ENCODE measurements around the gene KIR2DL4.
"Not testable (repeated sequence)": the region's sequence is repeated elsewhere in the genome, so short reads cannot be mapped to it uniquely, and the experiment has no call there.

The KIR2DL4 gene

DNA sequence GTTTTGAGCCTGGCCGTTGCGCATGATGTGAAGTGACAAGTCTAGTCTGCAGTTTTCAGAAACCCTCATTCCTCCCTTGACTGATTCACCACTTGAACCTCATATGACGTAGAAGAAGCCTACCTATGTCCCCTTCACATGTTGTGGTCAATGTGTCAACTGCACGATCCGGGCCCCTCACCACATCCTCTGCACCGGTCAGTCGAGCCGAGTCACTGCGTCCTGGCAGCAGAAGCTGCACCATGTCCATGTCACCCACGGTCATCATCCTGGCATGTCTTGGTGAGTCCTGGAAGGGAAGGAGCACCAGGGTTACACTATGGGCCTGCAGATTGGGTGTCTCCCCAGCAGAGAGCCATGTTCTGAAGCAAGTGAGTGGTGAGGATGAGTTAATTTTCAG is at the start of gene KIR2DL4:
KIR2DL4 (plus strand) TSS at position 201 of the 400 bp plus-strand sequence; CDS start at position 243, 42 bp downstream.
- DNase-seq (ENCODE audit: low read depth in 3 of 3): no peak

DNA sequence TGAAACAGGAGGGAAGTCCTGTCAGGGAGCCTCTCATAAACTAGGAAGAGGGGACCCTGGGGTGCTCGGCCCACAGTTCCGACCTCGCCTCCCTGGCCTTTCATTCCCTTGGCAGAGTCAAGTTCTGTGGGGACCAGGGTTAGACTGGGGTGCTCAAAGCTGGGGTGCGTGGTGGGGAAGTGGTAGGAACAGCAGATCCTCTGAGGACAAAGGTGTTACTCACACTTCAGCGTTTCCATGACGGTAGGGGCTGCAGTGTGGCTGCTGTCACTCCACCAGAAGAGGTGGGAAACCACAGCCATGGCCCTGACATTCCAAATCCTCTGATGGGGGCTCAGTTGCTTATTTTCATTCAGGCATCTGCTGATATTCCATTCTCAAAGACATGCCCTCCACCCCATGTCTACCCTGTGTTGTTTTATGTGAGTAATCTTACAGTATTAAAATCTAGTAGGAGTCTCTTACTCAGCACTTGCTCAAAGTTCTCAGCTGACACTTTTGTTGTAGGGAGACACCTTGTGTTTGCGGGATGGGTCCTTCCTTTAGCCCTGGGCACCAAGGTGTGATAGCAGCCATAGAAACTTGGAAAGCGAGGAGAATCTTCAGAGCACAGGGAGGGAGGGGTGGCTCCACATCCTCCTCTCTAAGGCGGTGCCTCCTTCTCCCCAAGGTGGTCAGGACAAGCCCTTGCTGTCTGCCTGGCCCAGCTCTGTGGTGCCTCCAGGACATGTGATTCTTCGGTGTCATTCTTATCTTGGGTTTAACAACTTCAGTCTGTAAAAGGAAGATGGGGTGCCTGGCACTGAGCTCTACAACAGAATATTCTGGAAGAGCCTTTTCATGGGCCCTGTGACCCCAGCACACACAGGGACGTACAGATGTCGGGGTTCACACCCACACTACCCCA is 47.0 kb upstream of the KIR2DL4 start:
- not testable (repeated sequence) for DNase-seq (ENCODE audit: low read depth in 3 of 3)

DNA sequence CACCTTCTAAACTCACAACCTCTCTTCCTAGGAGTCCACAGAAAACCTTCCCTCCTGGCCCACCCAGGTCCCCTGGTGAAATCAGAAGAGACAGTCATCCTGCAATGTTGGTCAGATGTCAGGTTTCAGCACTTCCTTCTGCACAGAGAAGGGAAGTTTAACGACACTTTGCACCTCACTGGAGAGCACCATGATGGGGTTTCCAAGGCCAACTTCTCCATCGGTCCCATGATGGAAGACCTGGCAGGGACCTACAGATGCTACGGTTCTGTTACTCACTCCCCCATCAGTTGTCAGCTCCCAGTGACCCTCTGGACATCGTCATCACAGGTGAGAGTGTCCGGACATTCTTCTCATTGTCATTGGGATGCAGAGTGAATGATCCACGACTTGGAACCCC is 44.8 kb upstream of the KIR2DL4 start:
- not testable (repeated sequence) for DNase-seq (ENCODE audit: low read depth in 3 of 3)

DNA sequence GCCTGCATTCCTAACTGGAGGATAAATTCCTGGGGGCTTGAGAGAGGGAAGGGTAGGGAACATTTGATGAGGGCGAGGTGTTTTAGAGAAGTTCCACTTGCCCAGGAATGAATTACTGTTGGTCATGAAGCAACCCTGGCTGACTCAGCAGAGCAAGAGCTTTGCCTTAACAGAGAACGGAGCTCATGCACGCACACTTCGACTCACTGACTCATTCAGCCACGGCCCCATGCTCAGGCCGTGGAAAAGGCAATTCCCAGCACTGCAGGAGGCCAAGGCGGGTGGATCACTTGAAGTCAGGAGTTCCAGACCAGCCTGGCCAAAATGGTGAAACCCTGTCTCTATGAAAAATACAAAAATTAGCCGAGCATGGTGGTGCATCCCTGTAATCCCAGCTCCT is 39.2 kb upstream of the KIR2DL4 start:
- not testable (repeated sequence) for DNase-seq (ENCODE audit: low read depth in 3 of 3)

DNA sequence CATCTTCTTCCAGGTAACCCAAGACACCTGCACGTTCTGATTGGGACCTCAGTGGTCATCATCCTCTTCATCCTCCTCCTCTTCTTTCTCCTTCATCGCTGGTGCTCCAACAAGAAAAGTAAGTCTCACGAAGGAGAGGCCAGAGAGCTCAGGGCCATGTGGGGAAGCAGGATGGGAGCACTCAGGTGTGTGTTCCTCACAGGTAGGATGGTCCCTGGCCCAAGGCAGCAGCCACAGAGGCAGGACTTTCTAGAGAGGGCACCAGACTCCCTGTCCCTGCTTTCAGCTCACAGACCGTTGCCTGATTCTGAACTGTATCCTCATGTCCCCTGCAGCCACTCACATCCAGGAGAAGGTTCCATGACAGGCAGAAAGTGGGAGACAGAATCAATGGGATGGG is 36.9 kb upstream of the KIR2DL4 start:
- DNase-seq (ENCODE audit: low read depth in 3 of 3): not testable (repeated sequence)

DNA sequence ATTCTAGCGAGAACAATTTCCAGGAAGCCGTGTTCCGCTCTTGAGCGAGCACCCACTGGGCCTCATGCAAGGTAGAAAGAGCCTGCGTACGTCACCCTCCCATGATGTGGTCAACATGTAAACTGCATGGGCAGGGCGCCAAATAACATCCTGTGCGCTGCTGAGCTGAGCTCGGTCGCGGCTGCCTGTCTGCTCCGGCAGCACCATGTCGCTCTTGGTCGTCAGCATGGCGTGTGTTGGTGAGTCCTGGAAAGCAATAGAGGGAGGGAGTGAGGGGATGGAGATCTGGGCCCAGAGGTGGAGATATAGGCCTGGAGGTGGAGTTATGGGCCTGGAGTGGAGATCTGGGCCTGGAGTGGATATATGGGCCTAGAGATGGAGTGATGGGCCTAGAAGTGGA is 33.8 kb upstream of the KIR2DL4 start, which contains the start of gene KIR2DL1:
KIR2DL1 (plus strand) TSS at position 148 of the 400 bp plus-strand sequence; CDS start at position 206, 58 bp downstream.
- not testable (repeated sequence) for DNase-seq (ENCODE audit: low read depth in 3 of 3)

DNA sequence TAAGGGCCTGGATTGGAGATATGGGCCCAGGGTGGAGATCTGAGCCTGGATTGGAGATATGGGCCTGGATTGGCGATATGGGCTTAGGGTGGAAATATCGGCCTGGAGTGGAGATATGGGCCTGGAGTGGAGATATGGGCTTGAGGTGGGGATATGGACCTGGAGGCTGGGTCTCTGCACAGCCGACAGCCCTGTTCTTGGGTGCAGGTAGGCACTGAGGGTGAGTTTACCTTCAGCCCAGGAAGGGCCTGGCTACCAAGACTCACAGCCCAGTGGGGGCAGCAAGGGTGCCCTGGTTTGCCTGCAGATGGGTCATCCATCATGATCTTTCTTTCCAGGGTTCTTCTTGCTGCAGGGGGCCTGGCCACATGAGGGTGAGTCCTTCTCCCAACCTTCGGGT is 32.9 kb upstream of the KIR2DL4 start:
- DNase-seq (ENCODE audit: low read depth in 3 of 3): not testable (repeated sequence)

DNA sequence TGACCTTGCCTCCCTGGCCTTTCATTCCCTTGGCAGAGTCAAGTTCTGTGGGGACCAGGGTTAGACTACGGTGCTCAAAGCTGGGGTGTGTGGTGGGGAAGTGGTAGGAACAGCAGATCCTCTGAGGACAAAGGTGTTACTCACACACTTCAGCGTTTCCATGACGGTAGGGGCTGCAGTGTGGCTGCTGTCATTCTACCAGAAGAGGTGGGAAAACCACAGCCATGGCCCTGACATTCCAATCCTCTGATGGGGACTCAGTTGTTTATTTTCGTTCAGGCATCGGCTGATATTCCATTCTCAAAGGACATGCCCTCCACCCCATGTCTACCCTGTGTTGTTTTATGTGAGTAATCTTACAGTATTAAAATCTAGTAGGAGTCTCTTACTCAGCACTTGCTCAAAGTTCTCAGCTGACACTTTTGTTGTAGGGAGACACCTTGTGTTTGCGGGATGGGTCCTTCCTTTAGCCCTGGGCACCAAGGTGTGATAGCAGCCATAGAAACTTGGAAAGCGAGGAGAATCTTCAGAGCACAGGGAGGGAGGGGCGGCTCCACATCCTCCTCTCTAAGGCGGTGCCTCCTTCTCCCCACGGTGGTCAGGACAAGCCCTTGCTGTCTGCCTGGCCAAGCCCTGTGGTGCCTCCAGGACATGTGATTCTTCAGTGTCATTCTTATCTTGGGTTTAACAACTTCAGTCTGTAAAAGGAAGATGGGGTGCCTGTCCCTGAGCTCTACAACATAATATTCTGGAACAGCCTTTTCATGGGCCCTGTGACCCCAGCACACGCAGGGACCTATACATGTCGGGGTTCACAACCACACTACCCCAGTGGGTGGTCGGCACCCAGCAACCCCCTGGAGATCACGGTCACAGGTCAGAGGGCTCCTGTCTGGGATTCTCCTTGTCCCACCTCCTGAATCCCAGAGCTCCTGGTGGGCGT is 32.1 kb upstream of the KIR2DL4 start:
- DNase-seq (ENCODE audit: low read depth in 3 of 3): not testable (repeated sequence)

DNA sequence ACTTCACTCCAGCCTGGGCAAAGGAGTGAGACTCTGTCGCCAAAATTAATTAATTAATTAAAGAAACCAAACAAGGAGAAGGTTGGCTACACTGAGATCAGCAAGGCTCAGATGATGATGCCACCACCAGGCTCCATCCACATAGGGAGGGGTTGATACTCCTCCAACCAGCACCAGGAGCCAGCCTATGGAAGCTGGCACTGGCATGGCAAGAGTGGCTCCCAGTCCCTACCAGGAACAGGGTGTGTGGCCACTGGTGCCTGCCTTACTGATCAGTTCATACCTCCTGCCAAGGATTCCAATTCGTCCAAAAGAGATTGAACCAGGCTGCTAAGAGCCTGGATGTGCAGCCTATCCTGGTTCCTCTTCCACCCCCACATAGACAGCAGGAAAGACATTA is 30.7 kb upstream of the KIR2DL4 start:
- not testable (repeated sequence) for DNase-seq (ENCODE audit: low read depth in 3 of 3)

DNA sequence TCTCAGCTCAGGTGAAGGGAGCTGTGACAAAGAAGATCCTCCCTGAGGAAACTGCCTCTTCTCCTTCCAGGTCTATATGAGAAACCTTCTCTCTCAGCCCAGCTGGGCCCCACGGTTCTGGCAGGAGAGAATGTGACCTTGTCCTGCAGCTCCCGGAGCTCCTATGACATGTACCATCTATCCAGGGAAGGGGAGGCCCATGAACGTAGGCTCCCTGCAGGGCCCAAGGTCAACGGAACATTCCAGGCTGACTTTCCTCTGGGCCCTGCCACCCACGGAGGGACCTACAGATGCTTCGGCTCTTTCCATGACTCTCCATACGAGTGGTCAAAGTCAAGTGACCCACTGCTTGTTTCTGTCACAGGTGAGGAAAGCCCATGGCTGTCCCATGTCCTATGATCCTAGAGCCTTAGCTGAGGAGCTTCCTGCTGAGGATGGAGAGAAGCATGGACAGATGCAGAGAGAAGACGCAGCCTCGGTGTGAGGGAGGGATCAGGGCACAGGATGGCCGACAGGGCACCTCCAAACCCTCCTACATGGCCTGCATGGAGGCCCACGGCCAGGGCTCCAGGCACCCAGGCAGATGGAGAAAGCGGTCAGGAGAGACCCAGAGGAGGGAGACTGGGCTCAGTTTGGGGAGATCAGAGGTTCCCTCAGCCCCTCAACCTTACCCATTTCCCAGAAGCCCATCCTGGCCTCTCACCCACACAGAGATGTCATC is 28.2 kb upstream of the KIR2DL4 start:
- DNase-seq (ENCODE audit: low read depth in 3 of 3): not testable (repeated sequence)

DNA sequence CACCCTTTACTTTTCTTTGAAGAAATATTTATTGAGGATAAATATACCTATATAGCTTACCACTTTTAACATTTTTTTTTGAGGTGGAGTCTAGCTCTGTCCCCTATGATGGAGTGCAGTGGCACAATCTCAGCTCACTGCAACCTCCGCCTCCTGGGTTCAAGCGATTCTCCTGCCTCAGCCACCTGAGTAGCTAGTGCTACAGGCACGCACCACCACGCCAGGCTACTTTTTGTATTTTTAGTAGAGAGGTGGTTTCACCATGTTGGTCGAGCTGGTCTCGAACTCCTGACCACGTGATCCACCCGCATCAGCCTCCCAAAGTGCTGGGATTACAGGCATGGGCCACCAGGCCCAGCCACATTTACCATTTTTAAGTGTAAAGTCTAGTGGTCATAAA is 27.6 kb upstream of the KIR2DL4 start:
- not testable (repeated sequence) for DNase-seq (ENCODE audit: low read depth in 3 of 3)

DNA sequence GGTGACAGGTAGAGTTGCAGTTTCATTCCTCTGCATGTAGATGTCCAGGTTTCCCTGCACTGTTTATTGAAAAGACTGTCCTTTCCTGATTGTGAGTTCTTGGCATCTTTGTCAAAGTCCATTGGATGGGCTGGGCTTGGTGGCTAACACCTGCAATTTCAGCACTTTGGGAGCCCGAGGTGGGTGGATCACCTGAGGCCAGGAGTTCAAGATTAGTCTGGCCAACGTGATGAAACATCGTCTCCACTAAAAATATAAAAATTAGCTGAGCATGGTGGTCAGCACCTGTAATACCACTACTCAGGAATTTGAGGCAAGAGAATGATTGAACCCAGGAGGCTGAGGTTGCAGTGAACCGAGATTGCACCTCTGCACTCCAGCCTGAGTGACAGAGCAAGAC is 25.6 kb upstream of the KIR2DL4 start:
- not testable (repeated sequence) for DNase-seq (ENCODE audit: low read depth in 3 of 3)

DNA sequence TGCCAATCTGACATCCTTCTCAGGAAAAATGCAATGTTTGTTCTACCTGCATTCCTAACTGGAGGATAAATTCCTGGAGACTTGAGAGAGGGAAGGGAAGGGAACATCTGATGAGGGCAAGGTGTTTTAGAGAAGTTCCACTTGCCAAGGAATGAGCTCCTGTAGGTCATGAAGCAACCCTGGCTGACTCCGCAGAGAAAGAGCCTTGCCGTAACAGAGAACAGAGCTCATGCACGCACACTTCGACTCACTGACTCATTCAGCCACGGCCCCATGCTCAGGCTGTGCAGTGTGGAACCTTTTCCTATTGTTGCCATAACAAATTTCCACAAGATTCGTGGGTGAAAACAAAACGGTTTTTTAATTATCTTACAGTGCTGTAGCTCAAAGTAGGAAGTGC is 24.5 kb upstream of the KIR2DL4 start:
- not testable (repeated sequence) for DNase-seq (ENCODE audit: low read depth in 3 of 3)

DNA sequence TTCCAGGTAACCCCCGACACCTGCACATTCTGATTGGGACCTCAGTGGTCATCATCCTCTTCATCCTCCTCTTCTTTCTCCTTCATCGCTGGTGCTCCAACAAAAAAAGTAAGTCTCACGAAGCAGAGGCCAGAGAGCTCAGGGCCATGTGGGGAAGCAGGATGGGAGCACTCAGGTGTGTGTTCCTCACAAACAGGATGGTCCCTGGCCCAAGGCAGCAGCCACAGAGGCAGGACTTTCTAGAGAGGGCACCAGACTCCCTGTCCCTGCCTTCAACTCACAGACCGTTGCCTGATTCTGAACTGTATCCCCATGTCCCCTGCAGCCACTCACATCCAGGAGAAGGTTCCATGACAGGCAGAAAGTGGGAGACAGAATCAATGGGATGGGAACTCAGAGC is 20.5 kb upstream of the KIR2DL4 start:
- not testable (repeated sequence) for DNase-seq (ENCODE audit: low read depth in 3 of 3)

DNA sequence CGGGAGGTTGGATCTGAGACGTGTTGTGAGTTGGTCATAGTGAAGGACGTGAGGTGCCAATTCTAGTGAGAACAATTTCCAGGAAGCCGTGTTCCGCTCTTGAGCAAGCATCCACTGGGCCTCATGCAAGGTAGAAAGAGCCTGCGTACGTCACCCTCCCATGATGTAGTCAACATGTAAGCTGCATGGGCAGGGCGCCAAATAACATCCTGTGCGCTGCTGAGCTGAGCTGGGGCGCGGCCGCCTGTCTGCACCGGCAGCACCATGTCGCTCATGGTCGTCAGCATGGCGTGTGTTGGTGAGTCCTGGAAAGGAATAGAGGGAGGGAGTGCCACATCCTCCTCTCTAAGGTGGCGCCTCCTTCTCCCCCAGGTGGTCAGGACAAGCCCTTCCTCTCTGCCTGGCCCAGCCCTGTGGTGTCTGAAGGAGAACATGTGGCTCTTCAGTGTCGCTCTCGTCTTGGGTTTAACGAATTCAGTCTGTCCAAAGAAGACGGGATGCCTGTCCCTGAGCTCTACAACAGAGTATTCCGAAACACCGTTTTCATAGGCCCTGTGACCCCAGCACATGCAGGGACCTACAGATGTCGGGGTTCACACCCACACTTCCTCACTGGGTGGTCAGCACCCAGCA is 17.2 kb upstream of the KIR2DL4 start:
- not testable (repeated sequence) for DNase-seq (ENCODE audit: low read depth in 3 of 3)

DNA sequence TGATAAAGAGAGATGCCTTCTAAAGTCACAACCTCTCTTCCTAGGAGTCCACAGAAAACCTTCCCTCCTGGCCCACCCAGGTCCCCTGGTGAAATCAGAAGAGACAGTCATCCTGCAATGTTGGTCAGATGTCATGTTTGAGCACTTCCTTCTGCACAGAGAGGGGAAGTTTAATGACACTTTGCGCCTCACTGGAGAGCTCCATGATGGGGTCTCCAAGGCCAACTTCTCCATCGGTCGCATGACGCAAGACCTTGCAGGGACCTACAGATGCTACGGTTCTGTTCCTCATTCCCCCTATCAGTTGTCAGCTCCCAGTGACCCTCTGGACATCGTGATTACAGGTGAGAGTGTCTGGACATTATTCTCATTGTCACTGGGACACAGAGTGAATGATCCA is 15.3 kb upstream of the KIR2DL4 start:
- not testable (repeated sequence) for DNase-seq (ENCODE audit: low read depth in 3 of 3)

DNA sequence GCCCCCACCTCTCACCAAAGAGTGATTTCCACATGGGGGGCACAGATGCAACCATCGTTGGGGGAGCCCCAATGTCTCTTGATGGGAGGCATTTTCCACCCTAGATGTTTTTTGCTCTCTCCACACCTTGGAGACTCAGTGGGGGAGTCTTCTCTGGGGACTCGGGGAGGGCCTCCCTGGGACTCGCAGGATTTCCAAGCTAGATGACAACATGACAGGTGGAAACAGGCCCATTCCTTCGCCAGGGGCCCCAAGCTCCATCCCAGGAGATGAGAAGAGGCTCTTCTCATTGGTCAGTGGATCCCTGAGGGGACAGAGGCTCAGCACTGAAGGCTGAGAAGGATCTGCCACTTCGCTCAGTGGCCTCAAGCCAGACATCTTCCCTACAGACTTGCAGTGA is 12.7 kb upstream of the KIR2DL4 start:
- DNase-seq (ENCODE audit: low read depth in 3 of 3): no peak

DNA sequence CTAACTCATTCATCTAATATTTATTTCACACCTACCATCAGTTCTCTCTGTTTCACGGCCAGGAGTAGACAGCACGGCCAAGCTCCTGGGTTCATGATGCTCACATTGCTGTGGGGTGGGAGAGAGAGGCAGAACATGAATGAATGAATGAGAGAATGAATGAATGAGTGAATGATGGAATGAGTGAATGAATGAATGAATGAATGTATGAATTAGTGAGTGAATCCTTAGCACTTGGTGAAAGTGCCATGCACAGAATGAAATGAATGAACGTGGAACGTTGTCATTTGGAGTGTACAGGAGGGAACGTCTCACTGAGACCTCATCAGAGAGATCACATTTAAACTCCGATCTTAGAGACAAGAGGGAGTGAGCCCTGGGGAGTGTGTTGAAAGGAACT is 11.9 kb upstream of the KIR2DL4 start:
- no peak for DNase-seq (ENCODE audit: low read depth in 3 of 3)

DNA sequence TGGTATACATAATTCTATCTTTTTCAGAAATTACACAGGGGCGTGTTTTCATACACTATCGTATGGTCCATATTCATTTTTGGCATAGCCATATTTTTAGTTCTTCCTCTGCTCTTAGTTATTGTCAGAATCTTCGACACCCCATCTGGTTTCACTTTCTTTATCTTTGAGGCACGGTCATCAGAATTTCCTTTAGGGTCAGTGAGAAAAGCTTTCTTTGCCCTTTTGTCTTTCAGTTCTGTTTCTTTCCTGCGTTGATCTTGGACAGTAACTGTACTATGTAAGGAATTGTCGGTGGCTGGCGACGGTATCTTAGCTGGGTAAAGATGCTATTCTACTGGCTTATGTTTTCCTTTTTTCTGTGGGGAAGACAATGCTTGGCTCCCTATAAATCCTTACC is 10.6 kb upstream of the KIR2DL4 start:
- DNase-seq (ENCODE audit: low read depth in 3 of 3): no peak

DNA sequence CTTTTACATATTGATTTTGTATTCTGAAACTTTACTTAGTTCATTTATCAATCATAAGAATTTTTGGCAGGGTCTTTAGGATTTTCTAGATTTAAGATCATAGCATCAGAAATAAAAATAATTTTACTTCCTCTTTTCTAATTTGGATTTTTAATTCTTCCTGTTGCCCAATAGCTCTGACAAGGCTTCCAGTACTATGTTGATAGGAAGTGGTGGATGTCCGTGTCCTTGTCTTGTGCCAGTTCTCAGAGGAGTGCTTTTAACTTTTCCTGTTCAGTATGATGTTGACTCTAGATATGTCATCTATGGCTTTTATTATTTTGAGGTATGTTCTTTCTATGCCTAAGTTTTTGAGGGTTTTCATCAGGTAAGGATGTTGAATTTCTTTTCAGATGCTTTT is 7.7 kb upstream of the KIR2DL4 start:
- no peak for DNase-seq (ENCODE audit: low read depth in 3 of 3)

DNA sequence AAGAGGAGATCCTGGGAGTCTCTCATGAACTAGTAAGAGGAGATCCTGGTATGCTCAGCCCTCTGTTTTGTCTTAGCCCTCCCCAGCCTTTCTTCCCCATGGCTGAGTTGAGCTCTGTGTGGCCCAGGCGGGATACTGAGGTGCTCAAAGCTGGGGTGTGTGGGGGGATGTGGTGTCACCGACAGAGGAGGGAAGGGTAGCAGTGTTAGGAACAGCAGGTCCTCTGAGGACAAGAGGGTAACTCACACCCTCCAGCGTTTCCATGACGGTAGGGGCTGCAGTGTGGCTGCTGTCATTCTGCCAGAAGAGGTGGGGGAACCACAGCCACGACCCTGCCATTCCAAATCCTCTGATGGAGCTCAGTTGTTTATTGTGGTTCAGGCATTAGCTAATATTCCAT is 691 bp downstream of the KIR2DL4 start:
- DNase-seq (ENCODE audit: low read depth in 3 of 3): no peak

Measured in stimulated activated CD4-positive, alpha-beta T cell treated with anti-CD3 and anti-CD28 coated beads, TNF-alpha, amount 100 ng/mL, for 24 hours (primary cell).